ENCODE results near the gene KLHL28.

The KLHL28 gene

GRCh38 chr14:44963044-44963528 is 1.3 kb upstream of the KLHL28 start:
- peak; percentile 5; the same call in 2 of the 3 replicates for ATAC-seq
- TF ChIP-seq, protein P1, sequence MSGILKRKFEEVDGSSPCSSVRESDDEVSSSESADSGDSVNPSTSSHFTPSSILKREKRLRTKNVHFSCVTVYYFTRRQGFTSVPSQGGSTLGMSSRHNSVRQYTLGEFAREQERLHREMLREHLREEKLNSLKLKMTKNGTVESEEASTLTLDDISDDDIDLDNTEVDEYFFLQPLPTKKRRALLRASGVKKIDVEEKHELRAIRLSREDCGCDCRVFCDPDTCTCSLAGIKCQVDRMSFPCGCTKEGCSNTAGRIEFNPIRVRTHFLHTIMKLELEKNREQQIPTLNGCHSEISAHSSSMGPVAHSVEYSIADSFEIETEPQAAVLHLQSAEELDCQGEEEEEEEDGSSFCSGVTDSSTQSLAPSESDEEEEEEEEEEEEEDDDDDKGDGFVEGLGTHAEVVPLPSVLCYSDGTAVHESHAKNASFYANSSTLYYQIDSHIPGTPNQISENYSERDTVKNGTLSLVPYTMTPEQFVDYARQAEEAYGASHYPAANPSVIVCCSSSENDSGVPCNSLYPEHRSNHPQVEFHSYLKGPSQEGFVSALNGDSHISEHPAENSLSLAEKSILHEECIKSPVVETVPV (CRISPR knock-in tag; IDR thresholded peaks at IDR 0.05) = no peak
- TF ChIP-seq ZNF565 (CRISPR knock-in tag; conservative IDR thresholded peaks at IDR 0.05; ENCODE audit: low read depth) = no peak
- TF ChIP-seq PPARA (CRISPR knock-in tag; IDR thresholded peaks at IDR 0.05; ENCODE audit: borderline replicate concordance) = no peak
- TF ChIP-seq ZFP30 (CRISPR knock-in tag; IDR thresholded peaks at IDR 0.05) = no peak
- no peak for TF ChIP-seq ZNF70 (CRISPR knock-in tag; IDR thresholded peaks at IDR 0.05)
- TF ChIP-seq GLIS3 (CRISPR knock-in tag; IDR thresholded peaks at IDR 0.05) = no peak
- no peak for TF ChIP-seq ZNF8 (CRISPR knock-in tag; IDR thresholded peaks at IDR 0.05)
- no peak for TF ChIP-seq PATZ1 (CRISPR knock-in tag; IDR thresholded peaks at IDR 0.05; ENCODE audit: borderline replicate concordance)
- no peak for TF ChIP-seq BACH2 (CRISPR knock-in tag; IDR thresholded peaks at IDR 0.05; ENCODE audit: borderline replicate concordance)
- no peak for TF ChIP-seq ESRRG (CRISPR knock-in tag; IDR thresholded peaks at IDR 0.05)
- no peak for TF ChIP-seq ISL1 (CRISPR knock-in tag; IDR thresholded peaks at IDR 0.05)

GRCh38 chr14:44962334-44963043 is 742 bp upstream of the KLHL28 start:
- ATAC-seq = peak; percentile 44
- no peak for TF ChIP-seq ZNF70 (CRISPR knock-in tag; IDR thresholded peaks at IDR 0.05)
- no peak for TF ChIP-seq ISL1 (CRISPR knock-in tag; IDR thresholded peaks at IDR 0.05)
- TF ChIP-seq ZFP3 (CRISPR knock-in tag; IDR thresholded peaks at IDR 0.05) = no peak
- no peak for TF ChIP-seq CREB5 (CRISPR knock-in tag; IDR thresholded peaks at IDR 0.05; ENCODE audit: low read depth)
- TF ChIP-seq BACH2 (CRISPR knock-in tag; IDR thresholded peaks at IDR 0.05; ENCODE audit: borderline replicate concordance) = no peak
- no peak for TF ChIP-seq ZFP30 (CRISPR knock-in tag; IDR thresholded peaks at IDR 0.05)
- TF ChIP-seq PATZ1 (CRISPR knock-in tag; IDR thresholded peaks at IDR 0.05; ENCODE audit: borderline replicate concordance) = no peak
- no peak for TF ChIP-seq ESRRG (CRISPR knock-in tag; IDR thresholded peaks at IDR 0.05)
- TF ChIP-seq RARB (CRISPR knock-in tag; IDR thresholded peaks at IDR 0.05) = no peak
- TF ChIP-seq TCF4 (CRISPR knock-in tag; IDR thresholded peaks at IDR 0.05; ENCODE audit: borderline replicate concordance) = no peak
- no peak for TF ChIP-seq ZC3H10 (CRISPR knock-in tag; IDR thresholded peaks at IDR 0.05)
- TF ChIP-seq GLIS3 (CRISPR knock-in tag; IDR thresholded peaks at IDR 0.05) = no peak
- no peak for TF ChIP-seq PPARA (CRISPR knock-in tag; IDR thresholded peaks at IDR 0.05; ENCODE audit: borderline replicate concordance)
- no peak for TF ChIP-seq SNAI2 (CRISPR knock-in tag; IDR thresholded peaks at IDR 0.05)
- TF ChIP-seq, protein P1 (CRISPR knock-in tag; IDR thresholded peaks at IDR 0.05) = no peak
- no peak for TF ChIP-seq ARNTL (CRISPR knock-in tag; IDR thresholded peaks at IDR 0.05; ENCODE audit: borderline replicate concordance, low read depth)

DNA sequence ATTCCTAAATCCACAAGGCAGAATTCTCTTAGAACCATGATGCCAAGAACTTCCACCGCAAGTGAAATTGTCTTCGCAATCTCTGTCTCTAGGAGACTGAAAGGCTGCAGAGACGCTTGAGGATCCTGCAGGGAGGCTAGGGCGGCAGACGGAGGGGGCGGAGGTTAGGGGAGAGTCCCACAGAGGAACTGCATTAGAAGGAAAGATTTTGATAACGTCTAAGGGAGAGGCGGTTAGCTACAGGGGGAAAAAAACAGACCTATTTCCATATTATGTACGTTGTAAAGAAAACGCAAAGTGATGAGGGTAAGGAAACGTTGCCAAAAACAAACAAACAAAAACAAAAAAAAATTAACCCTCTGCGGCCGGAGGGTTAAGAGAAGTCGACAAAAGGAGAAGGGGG is 595 bp downstream of the KLHL28 start:
- peak; percentile 69 for ATAC-seq
- TF ChIP-seq ZC3H10 (CRISPR knock-in tag; IDR thresholded peaks at IDR 0.05) (no peak), CREB5 (CRISPR knock-in tag; IDR thresholded peaks at IDR 0.05; ENCODE audit: low read depth) (no peak), ZFP30 (CRISPR knock-in tag; IDR thresholded peaks at IDR 0.05) (no peak), RARB (CRISPR knock-in tag; IDR thresholded peaks at IDR 0.05) (no peak), BACH2 (CRISPR knock-in tag; IDR thresholded peaks at IDR 0.05; ENCODE audit: borderline replicate concordance) (no peak), GLIS3 (CRISPR knock-in tag; IDR thresholded peaks at IDR 0.05) (no peak), ZFP3 (CRISPR knock-in tag; IDR thresholded peaks at IDR 0.05) (no peak), ZNF565 (CRISPR knock-in tag; conservative IDR thresholded peaks at IDR 0.05; ENCODE audit: low read depth) (no peak), TOX (CRISPR knock-in tag; IDR thresholded peaks at IDR 0.05; ENCODE audit: borderline replicate concordance) (no peak), PPARA (CRISPR knock-in tag; IDR thresholded peaks at IDR 0.05; ENCODE audit: borderline replicate concordance) (no peak), ZNF8 (CRISPR knock-in tag; IDR thresholded peaks at IDR 0.05) (no peak), ISL1 (CRISPR knock-in tag; IDR thresholded peaks at IDR 0.05) (no peak)
- TF ChIP-seq, protein P2, sequence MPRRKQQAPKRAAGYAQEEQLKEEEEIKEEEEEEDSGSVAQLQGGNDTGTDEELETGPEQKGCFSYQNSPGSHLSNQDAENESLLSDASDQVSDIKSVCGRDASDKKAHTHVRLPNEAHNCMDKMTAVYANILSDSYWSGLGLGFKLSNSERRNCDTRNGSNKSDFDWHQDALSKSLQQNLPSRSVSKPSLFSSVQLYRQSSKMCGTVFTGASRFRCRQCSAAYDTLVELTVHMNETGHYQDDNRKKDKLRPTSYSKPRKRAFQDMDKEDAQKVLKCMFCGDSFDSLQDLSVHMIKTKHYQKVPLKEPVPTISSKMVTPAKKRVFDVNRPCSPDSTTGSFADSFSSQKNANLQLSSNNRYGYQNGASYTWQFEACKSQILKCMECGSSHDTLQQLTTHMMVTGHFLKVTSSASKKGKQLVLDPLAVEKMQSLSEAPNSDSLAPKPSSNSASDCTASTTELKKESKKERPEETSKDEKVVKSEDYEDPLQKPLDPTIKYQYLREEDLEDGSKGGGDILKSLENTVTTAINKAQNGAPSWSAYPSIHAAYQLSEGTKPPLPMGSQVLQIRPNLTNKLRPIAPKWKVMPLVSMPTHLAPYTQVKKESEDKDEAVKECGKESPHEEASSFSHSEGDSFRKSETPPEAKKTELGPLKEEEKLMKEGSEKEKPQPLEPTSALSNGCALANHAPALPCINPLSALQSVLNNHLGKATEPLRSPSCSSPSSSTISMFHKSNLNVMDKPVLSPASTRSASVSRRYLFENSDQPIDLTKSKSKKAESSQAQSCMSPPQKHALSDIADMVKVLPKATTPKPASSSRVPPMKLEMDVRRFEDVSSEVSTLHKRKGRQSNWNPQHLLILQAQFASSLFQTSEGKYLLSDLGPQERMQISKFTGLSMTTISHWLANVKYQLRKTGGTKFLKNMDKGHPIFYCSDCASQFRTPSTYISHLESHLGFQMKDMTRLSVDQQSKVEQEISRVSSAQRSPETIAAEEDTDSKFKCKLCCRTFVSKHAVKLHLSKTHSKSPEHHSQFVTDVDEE (CRISPR knock-in tag; IDR thresholded peaks at IDR 0.05) = no peak

Measured in SK-N-SH treated with all-trans-retinoic acid at 6 μM for 48 hours (cell line).